Adipocyte (in vitro differentiated cells): ENCODE data around the gene MTMR3.
"Not testable (repeated sequence)": the region's sequence is repeated elsewhere in the genome, so short reads cannot be mapped to it uniquely, and the experiment has no call there.

Experiments used
- DNase-seq: peaks from one replicate; pipeline ENCODE4 v3.0.0-alpha.2; 2015; ENCODE audit warnings: low read depth
- H3K27me3 ChIP-seq: replicated peaks from 2 replicates; pipeline ENCODE4 v1.7.0; 2013; ENCODE audit warnings: mild to moderate bottlenecking, low read length, moderate library complexity; ENCODE audit not compliant: control insufficient read depth, insufficient read depth
- H3K36me3 ChIP-seq: 2 replicates; pipeline ENCODE4 v1.7.0; 2013; ENCODE audit warnings: low read length, mild to moderate bottlenecking, moderate library complexity; ENCODE audit not compliant: control insufficient read depth, insufficient read depth, severe bottlenecking
- H3K4me1 ChIP-seq: 2 replicates; pipeline ENCODE4 v1.7.0; 2013; ENCODE audit warnings: mild to moderate bottlenecking, low read length, moderate library complexity; ENCODE audit not compliant: control insufficient read depth, insufficient read depth
- H3K4me3 ChIP-seq: 2 replicates; pipeline ENCODE4 v1.7.0; 2013; ENCODE audit warnings: mild to moderate bottlenecking, low read length, moderate library complexity
- H3K9ac ChIP-seq: 2 replicates; pipeline ENCODE4 v1.7.0; 2013; ENCODE audit warnings: mild to moderate bottlenecking, low read length, moderate library complexity
- H3K9me3 ChIP-seq: 2 replicates; pipeline ENCODE4 v1.7.0; 2013; ENCODE audit warnings: mild to moderate bottlenecking, low read length, moderate library complexity; ENCODE audit not compliant: control insufficient read depth

Gene MTMR3

GRCh38 chr22:30057375-30057774, 174.4 kb downstream of the MTMR3 start:
- H3K4me3 ChIP-seq = no peak overlapping the region
- H3K9me3 ChIP-seq = no peaks in the 10 kb centered on the region
- no peak overlapping the region for H3K9ac ChIP-seq
- no peak for DNase-seq
- no peaks in the 10 kb centered on the region for H3K36me3 ChIP-seq
- H3K4me1 ChIP-seq = peaks cover 27% of the 10 kb centered on the region
- no peaks in the 10 kb centered on the region for H3K27me3 ChIP-seq

DNA sequence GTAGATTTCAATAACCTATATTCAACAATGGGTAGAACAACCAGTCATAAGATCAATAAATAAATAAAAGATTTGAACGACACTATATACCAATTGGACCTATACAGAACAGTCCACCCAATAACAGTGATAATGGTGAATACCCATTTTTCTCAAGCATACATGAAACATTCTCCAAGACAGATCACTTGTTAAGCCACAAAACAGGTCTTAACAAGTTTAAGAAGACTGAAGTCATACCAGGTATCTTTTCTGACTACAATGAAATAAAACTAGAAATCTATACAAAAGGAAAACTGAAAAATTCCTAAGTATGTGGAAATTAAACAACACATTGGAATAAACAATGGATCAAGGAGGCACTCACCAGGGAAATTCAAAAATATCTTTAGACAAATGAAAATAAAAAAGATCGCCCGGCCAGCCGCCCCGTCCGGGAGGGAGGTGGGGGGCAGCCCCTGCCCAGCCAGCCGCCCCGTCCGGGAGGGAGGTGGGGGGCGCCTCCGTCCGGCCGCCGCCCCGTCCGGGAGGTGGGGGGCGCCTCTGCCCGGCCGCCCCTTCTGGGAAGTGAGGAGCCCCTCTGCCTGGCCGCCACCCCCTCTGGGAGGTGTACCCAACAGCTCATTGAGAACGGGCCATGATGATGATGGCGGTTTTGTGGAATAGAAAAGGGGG, 176.5 kb downstream of the MTMR3 start:
- not testable (repeated sequence) for H3K9ac ChIP-seq, DNase-seq, H3K27me3 ChIP-seq, H3K4me3 ChIP-seq, H3K36me3 ChIP-seq
- Histone ChIP-seq H3K4me1 (peaks cover 25% of the 10 kb centered on the region), H3K9me3 (peaks cover 11% of the 10 kb centered on the region)

DNA sequence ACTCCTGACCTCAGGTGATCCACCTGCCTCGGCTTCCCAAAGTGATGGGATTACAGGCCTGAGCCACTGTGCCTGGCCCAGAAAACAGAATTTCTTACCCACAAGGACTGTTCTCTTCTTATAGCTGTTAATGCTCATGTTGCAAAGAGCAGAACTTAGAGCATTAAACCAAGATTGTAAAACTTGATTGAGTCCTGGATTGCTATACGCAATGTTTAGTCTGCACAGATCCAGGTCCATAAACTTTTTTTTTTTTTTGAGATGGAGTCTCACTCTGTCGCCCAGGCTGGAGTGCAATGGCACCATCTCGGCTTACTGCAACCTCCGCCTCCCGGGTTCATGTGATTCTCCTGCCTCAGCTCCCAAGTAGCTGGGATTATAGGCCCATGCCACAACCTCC, 178.1 kb downstream of the MTMR3 start:
- H3K4me1 ChIP-seq, DNase-seq, H3K36me3 ChIP-seq, H3K9ac ChIP-seq, H3K27me3 ChIP-seq, H3K4me3 ChIP-seq: not testable (repeated sequence)
- H3K9me3 ChIP-seq = peaks cover 21% of the 10 kb centered on the region

GRCh38 chr22:30062259-30062658, 179.3 kb downstream of the MTMR3 start:
- Histone ChIP-seq H3K27me3 (no peaks in the 10 kb centered on the region), H3K9me3 (peaks cover 21% of the 10 kb centered on the region), H3K4me1 (no peaks in the 10 kb centered on the region), H3K36me3 (no peaks in the 10 kb centered on the region), H3K9ac (no peak overlapping the region), H3K4me3 (no peak overlapping the region)
- no peak for DNase-seq

GRCh38 chr22:30062950-30063349, 180.0 kb downstream of the MTMR3 start:
- H3K36me3 ChIP-seq = no peaks in the 10 kb centered on the region
- H3K9me3 ChIP-seq = peaks cover 21% of the 10 kb centered on the region
- DNase-seq = no peak
- H3K4me3 ChIP-seq = no peak overlapping the region
- no peak overlapping the region for H3K9ac ChIP-seq
- no peaks in the 10 kb centered on the region for H3K4me1 ChIP-seq
- no peaks in the 10 kb centered on the region for H3K27me3 ChIP-seq

DNA sequence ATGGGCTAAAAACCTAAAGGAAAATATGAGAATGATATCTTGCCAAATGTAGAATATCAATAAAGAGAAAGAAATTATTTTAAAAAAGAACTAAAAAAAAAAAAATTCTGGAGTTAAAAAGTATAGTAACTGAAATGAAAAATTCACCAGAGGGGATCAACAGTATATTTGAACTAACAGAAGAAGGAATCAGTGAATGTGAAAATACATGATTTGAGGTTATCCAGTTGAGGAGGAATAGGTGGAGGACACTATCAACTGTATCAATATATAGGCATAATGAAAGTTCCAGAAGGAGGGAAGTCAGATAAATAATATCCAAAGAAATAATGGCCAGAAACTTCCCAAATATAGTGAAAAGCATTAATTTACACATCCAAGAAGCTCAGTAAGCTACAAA, 181.2 kb downstream of the MTMR3 start:
- H3K4me3 ChIP-seq = no peak overlapping the region
- DNase-seq = no peak
- H3K4me1 ChIP-seq = no peaks in the 10 kb centered on the region
- no peaks in the 10 kb centered on the region for H3K36me3 ChIP-seq
- no peak overlapping the region for H3K9ac ChIP-seq
- H3K9me3 ChIP-seq = peaks cover 21% of the 10 kb centered on the region
- H3K27me3 ChIP-seq = no peaks in the 10 kb centered on the region

GRCh38 chr22:30073743-30074142, 190.8 kb downstream of the MTMR3 start:
- Histone ChIP-seq H3K4me1 (no peaks in the 10 kb centered on the region), H3K27me3 (peaks cover 30% of the 10 kb centered on the region), H3K9me3 (peaks cover 4% of the 10 kb centered on the region), H3K36me3 (no peaks in the 10 kb centered on the region), H3K4me3 (no peak overlapping the region), H3K9ac (no peak overlapping the region)
- no peak for DNase-seq

DNA sequence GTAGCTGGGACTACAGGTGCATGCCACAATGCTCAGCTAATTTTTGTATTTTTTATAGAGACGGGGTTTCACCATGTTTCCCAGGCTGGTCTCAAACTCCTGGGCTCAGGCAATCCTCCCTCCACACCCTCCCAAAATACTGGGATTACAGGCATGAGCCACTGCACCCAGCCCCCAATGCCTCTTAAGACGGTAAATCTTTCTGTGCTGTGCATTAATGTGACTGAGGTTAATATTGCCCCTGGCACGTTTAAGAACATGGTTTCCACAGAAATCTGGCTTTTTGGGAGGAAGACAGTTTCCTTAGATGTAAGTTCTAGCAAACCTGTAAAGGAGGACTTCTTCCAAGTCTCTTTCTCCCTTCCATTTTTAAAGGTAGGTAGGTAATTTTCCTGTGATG, 191.2 kb downstream of the MTMR3 start:
- Histone ChIP-seq H3K27me3 (peaks cover 30% of the 10 kb centered on the region), H3K4me3 (no peak overlapping the region), H3K4me1 (no peaks in the 10 kb centered on the region), H3K9ac (no peak overlapping the region), H3K9me3 (peaks cover 4% of the 10 kb centered on the region), H3K36me3 (no peaks in the 10 kb centered on the region)
- no peak for DNase-seq

- no peak overlapping the region for H3K9ac ChIP-seq
- no peak for DNase-seq
- H3K4me3 ChIP-seq = no peak overlapping the region
- peaks cover 30% of the 10 kb centered on the region for H3K27me3 ChIP-seq
- no peaks in the 10 kb centered on the region for H3K36me3 ChIP-seq
- peaks cover 4% of the 10 kb centered on the region for H3K9me3 ChIP-seq
- H3K4me1 ChIP-seq = no peaks in the 10 kb centered on the region
These were observed 192.0 kb downstream of the MTMR3 start for GRCh38 chr22:30074994-30075393.

DNA sequence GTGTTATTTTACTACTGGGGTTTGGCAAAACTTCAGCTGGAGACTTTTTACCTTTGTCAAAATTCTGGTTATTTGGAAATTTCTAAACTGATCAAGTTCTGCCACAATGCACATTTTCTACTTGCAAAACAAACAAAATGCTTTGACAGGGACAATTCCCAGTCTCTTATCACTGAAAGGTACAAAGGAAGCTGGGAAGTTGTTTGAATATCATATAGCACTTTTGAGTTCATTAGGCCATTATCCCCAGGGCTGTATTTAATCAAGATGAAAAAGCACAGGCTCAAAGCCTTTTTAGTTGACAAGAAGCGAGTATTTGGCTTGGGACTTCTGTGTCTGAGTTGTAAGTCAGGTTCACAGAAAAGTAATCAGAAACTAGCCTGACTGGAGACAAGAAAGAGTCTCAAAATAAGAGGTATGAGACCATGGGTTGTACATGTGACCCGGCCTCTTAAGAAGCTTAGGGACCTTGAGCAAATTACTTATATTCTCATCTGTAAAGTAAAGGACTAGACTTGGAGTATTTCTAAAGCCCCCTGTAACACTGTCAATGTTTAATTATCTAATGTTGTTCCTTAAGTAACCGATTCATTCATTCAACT, 194.4 kb downstream of the MTMR3 start:
- Histone ChIP-seq H3K36me3 (no peaks in the 10 kb centered on the region), H3K4me3 (no peak overlapping the region), H3K9ac (no peak overlapping the region), H3K9me3 (peaks cover under 1% of the 10 kb centered on the region), H3K27me3 (peaks cover 30% of the 10 kb centered on the region), H3K4me1 (no peaks in the 10 kb centered on the region)
- no peak for DNase-seq

- peaks cover 30% of the 10 kb centered on the region for H3K27me3 ChIP-seq
- H3K9me3 ChIP-seq = no peaks in the 10 kb centered on the region
- no peaks in the 10 kb centered on the region for H3K4me1 ChIP-seq
- H3K4me3 ChIP-seq = no peak overlapping the region
- DNase-seq = no peak
- no peak overlapping the region for H3K9ac ChIP-seq
- H3K36me3 ChIP-seq = no peaks in the 10 kb centered on the region
These were observed 195.6 kb downstream of the MTMR3 start for GRCh38 chr22:30078320-30079311.
